CD4-positive, CD25-positive, alpha-beta regulatory T cell (primary cell): Measurements from ENCODE around the gene GRM5. TPM values are rescaled to one million over a fixed set of nuclear protein-coding genes. Genes with fewer than 3 reads are reported as not detected.
A peak's percentile ranks its signal among the peaks of the same experiment; 100 is the strongest.

ENCODE experiments used
- ATAC-seq, 2 donors: fragments of 150-1000 bp; cut with Tn5 transposase; one replicate each; pipeline ENCODE4 v1.10.0; 2021; ENCODE audit warnings: low read depth in 2 of 2, moderate number of reproducible peaks in 2 of 2, moderate library complexity in 1 of 2
- DNase-seq, 3 donors: peaks; one replicate each; pipeline versions ENCODE4 v3.0.0 to v3.0.0-alpha.2; 2012 to 2022; ENCODE audit warnings: mixed read lengths in 1 of 3
- H3K27ac ChIP-seq: one replicate; pipeline ENCODE4 v1.7.0; 2013; ENCODE audit warnings: mild to moderate bottlenecking, low read length; ENCODE audit not compliant: insufficient read depth, poor library complexity, severe bottlenecking
- H3K27me3 ChIP-seq: one replicate; pipeline ENCODE4 v1.7.0; 2013; ENCODE audit warnings: low read length; ENCODE audit not compliant: control insufficient read depth, insufficient read depth
- H3K36me3 ChIP-seq: one replicate; pipeline ENCODE4 v1.7.0; 2013; ENCODE audit warnings: mild to moderate bottlenecking, low read length, moderate library complexity; ENCODE audit not compliant: control insufficient read depth, insufficient read depth
- H3K4me1 ChIP-seq: 2 replicates; pipeline ENCODE4 v1.7.0; 2013; ENCODE audit warnings: mild to moderate bottlenecking, low read length; ENCODE audit not compliant: insufficient read depth, control insufficient read depth, poor library complexity, severe bottlenecking
- H3K4me3 ChIP-seq: one replicate; pipeline ENCODE4 v1.7.0; 2013; ENCODE audit warnings: low read depth, mild to moderate bottlenecking, low read length, moderate library complexity
- H3K9me3 ChIP-seq, 2 experiments: 1 replicate in 1 of 2; 2 replicates in 1 of 2; pipeline ENCODE4 v1.7.0; 2013; ENCODE audit warnings: low read length in 2 of 2, mild to moderate bottlenecking in 1 of 2, moderate library complexity in 1 of 2; ENCODE audit not compliant: control insufficient read depth in 2 of 2
- H3K27ac Mint-ChIP-seq, 3 donors: one replicate each; pipeline ENCODE4 v1.8.0; 2020 to 2022; ENCODE audit warnings: mild to moderate bottlenecking in 3 of 3, mixed read lengths in 3 of 3, moderate library complexity in 2 of 3
- H3K27me3 Mint-ChIP-seq: one replicate; pipeline ENCODE4 v1.8.0; 2022; ENCODE audit warnings: mild to moderate bottlenecking, mixed read lengths
- H3K36me3 Mint-ChIP-seq: one replicate; pipeline ENCODE4 v1.8.0; 2020; ENCODE audit warnings: mixed read lengths
- H3K4me1 Mint-ChIP-seq, 4 donors: one replicate each; pipeline ENCODE4 v1.8.0; 2020 to 2022; ENCODE audit warnings: mixed read lengths in 4 of 4, mild to moderate bottlenecking in 1 of 4
- H3K4me3 Mint-ChIP-seq, 4 donors: one replicate each; pipeline ENCODE4 v1.8.0; 2020 to 2022; ENCODE audit warnings: mild to moderate bottlenecking in 4 of 4, mixed read lengths in 4 of 4, moderate library complexity in 3 of 4
- H3K9me3 Mint-ChIP-seq, 7 donors: one replicate each; pipeline ENCODE4 v1.8.0; 2020 to 2022; ENCODE audit warnings: mixed read lengths in 7 of 7, mild to moderate bottlenecking in 3 of 7, moderate library complexity in 2 of 7
- polyA plus RNA-seq, 4 donors: library from polyadenylated mRNA; unstranded; fragments of 300-500 nt; fragmentation: Illumina TruSeq; gene quantifications; one replicate each; pipeline ENCODE4 v1.2.3, GENCODE V29; 2021
- total RNA-seq: library from RNA; stranded (reverse); gene quantifications from one replicate; pipeline ENCODE4 v1.2.3, GENCODE V29; 2022

GRM5 gene
- total and polyA plus RNA-seq, 5 donors from 2014 or later = not detected

GRCh38 chr11:88522624-88523385, 543.0 kb downstream of the GRM5 start:
- H3K27ac ChIP-seq = no peak overlapping the region
- H3K4me3 Mint-ChIP-seq = no peak overlapping the region
- no peaks in the 10 kb centered on the region for H3K36me3 Mint-ChIP-seq
- H3K9me3 ChIP-seq = no peaks in the 10 kb centered on the region
- DNase-seq (no peak), ATAC-seq (no peak)
- no peaks in the 10 kb centered on the region for H3K4me1 ChIP-seq
- H3K9me3 Mint-ChIP-seq = peaks cover 0 to 3% (median 0%) of the 10 kb centered on the region in 7 donors
- peaks cover 2% of the 10 kb centered on the region for H3K27me3 ChIP-seq
- peaks cover 7% of the 10 kb centered on the region for H3K27me3 Mint-ChIP-seq
- H3K27ac Mint-ChIP-seq = no peak overlapping the region
- no peak overlapping the region for H3K4me3 ChIP-seq
- H3K4me1 Mint-ChIP-seq = no peaks in the 10 kb centered on the region
- no peaks in the 10 kb centered on the region for H3K36me3 ChIP-seq

- Histone ChIP-seq H3K27me3 (peaks cover 2% of the 10 kb centered on the region), H3K27ac (no peak overlapping the region), H3K9me3 (no peaks in the 10 kb centered on the region), H3K36me3 (no peaks in the 10 kb centered on the region), H3K4me3 (no peak overlapping the region), H3K4me1 (no peaks in the 10 kb centered on the region)
- no peak overlapping the region for H3K27ac Mint-ChIP-seq
- H3K4me3 Mint-ChIP-seq = no peak overlapping the region
- no peak for ATAC-seq
- no peaks in the 10 kb centered on the region for H3K27me3 Mint-ChIP-seq
- H3K36me3 Mint-ChIP-seq = no peaks in the 10 kb centered on the region
- H3K9me3 Mint-ChIP-seq = no peaks in the 10 kb centered on the region
- DNase-seq = no peak
- H3K4me1 Mint-ChIP-seq = no peaks in the 10 kb centered on the region
Measured at GRCh38 chr11:88521799-88522201, 544.0 kb downstream of the GRM5 start.

- Mint-ChIP-seq H3K4me3 (no peak overlapping the region), H3K9me3 (no peaks in the 10 kb centered on the region), H3K4me1 (no peaks in the 10 kb centered on the region), H3K36me3 (no peaks in the 10 kb centered on the region), H3K27me3 (no peaks in the 10 kb centered on the region), H3K27ac (no peak overlapping the region)
- Histone ChIP-seq H3K9me3 (no peaks in the 10 kb centered on the region), H3K27ac (no peak overlapping the region), H3K4me3 (no peak overlapping the region), H3K36me3 (no peaks in the 10 kb centered on the region), H3K4me1 (no peaks in the 10 kb centered on the region), H3K27me3 (peaks cover 2% of the 10 kb centered on the region)
- no peak for DNase-seq
- ATAC-seq = no peak
Measured at GRCh38 chr11:88521399-88521798, 544.4 kb downstream of the GRM5 start.

GRCh38 chr11:88520391-88520790, 545.4 kb downstream of the GRM5 start:
- Histone ChIP-seq H3K36me3 (no peaks in the 10 kb centered on the region), H3K4me1 (no peaks in the 10 kb centered on the region), H3K9me3 (no peaks in the 10 kb centered on the region), H3K27me3 (peaks cover under 1% of the 10 kb centered on the region), H3K4me3 (no peak overlapping the region), H3K27ac (no peak overlapping the region)
- Mint-ChIP-seq H3K9me3 (no peaks in the 10 kb centered on the region), H3K27ac (no peak overlapping the region), H3K27me3 (no peaks in the 10 kb centered on the region), H3K4me3 (no peak overlapping the region), H3K4me1 (no peaks in the 10 kb centered on the region), H3K36me3 (no peaks in the 10 kb centered on the region)
- no peak for ATAC-seq
- no peak for DNase-seq

GRCh38 chr11:88515002-88515401, 550.8 kb downstream of the GRM5 start:
- no peaks in the 10 kb centered on the region for H3K4me1 ChIP-seq
- no peak overlapping the region for H3K4me3 ChIP-seq
- Mint-ChIP-seq H3K9me3 (no peaks in the 10 kb centered on the region), H3K27ac (no peak overlapping the region), H3K36me3 (no peaks in the 10 kb centered on the region), H3K27me3 (peaks cover 50% of the 10 kb centered on the region), H3K4me1 (no peaks in the 10 kb centered on the region), H3K4me3 (no peak overlapping the region)
- peaks cover 12% of the 10 kb centered on the region for H3K27me3 ChIP-seq
- H3K36me3 ChIP-seq = no peaks in the 10 kb centered on the region
- H3K27ac ChIP-seq = no peak overlapping the region
- no peak for ATAC-seq
- DNase-seq = no peak
- no peaks in the 10 kb centered on the region for H3K9me3 ChIP-seq

GRCh38 chr11:88511006-88511405, 554.8 kb downstream of the GRM5 start:
- H3K27me3 Mint-ChIP-seq = peaks cover 86% of the 10 kb centered on the region
- no peak for ATAC-seq
- Histone ChIP-seq H3K4me1 (peaks cover 11% of the 10 kb centered on the region), H3K27ac (no peak overlapping the region), H3K27me3 (peaks cover 32% of the 10 kb centered on the region), H3K4me3 (no peak overlapping the region), H3K36me3 (no peaks in the 10 kb centered on the region), H3K9me3 (no peaks in the 10 kb centered on the region)
- H3K4me1 Mint-ChIP-seq = peaks cover 0 to 8% (median 4%) of the 10 kb centered on the region in 4 donors
- H3K36me3 Mint-ChIP-seq = no peaks in the 10 kb centered on the region
- H3K4me3 Mint-ChIP-seq = no peak overlapping the region
- H3K9me3 Mint-ChIP-seq = peaks cover 0 to 1% (median 0%) of the 10 kb centered on the region in 7 donors
- no peak overlapping the region for H3K27ac Mint-ChIP-seq
- DNase-seq = no peak

- Mint-ChIP-seq H3K9me3 (peaks cover 0 to 1% (median 0%) of the 10 kb centered on the region in 7 donors), H3K27ac (no peak overlapping the region), H3K4me3 (peak overlapping the region; percentile 24 to 73 (median 70)), H3K4me1 (peaks cover 0 to 8% (median 4%) of the 10 kb centered on the region in 4 donors), H3K27me3 (peaks cover 93% of the 10 kb centered on the region), H3K36me3 (no peaks in the 10 kb centered on the region)
- Histone ChIP-seq H3K27ac (no peak overlapping the region), H3K27me3 (peaks cover 42% of the 10 kb centered on the region), H3K9me3 (no peaks in the 10 kb centered on the region), H3K4me3 (no peak overlapping the region), H3K36me3 (no peaks in the 10 kb centered on the region), H3K4me1 (peaks cover 11% of the 10 kb centered on the region)
- ATAC-seq = no peak
- peak in 1 of 3 donors; percentile 19 for DNase-seq
Measured at GRCh38 chr11:88508759-88509581, 556.8 kb downstream of the GRM5 start.
